Measurements from ENCODE around the gene FSIP2. TPM values are rescaled to one million over a fixed set of nuclear protein-coding genes. Genes with fewer than 3 reads are reported as not detected.

Gene FSIP2
- total and polyA plus RNA-seq, 10 of the 15 experiments (the other 5 are each of a cell fraction or from before 2014, with no cell fraction given) = 0.03 to 1.3 (median 0.13) TPM

- no TSS peak for BruUV-seq (replicated peaks)
- intact Hi-C loops (cut with micrococcal nuclease; ENCODE audit: unreplicated experiment) = no loop called here
- H3K4me1 ChIP-seq (ENCODE audit: control insufficient read depth, insufficient read depth, low read length) = no peaks in the 10 kb centered on the region
- no peaks in the 10 kb centered on the region for H3K36me3 ChIP-seq (ENCODE audit: control insufficient read depth in 2 of 2, insufficient read depth in 2 of 2, low read length in 1 of 2)
- 39% methylated on average over 7 of the region's 7 CpGs for WGBS (ENCODE audit: insufficient coverage, insufficient replicate concordance, low lambda C conversion rate, missing lambda C conversion rate)
- no peaks in the 10 kb centered on the region for H3K27me3 ChIP-seq (replicated peaks in 1 of 2; ENCODE audit: control insufficient read depth in 2 of 2, insufficient read depth in 2 of 2, low read length in 1 of 2)
- no peaks in the 10 kb centered on the region for H3K79me2 ChIP-seq (ENCODE audit: control insufficient read depth, insufficient read depth, low read length)
- H3K9me3 ChIP-seq (replicated peaks; ENCODE audit: control insufficient read depth, insufficient read depth, low read length) = no peaks in the 10 kb centered on the region
- no peak overlapping the region for H3K9ac ChIP-seq (ENCODE audit: control insufficient read depth, insufficient read depth, low read length)
- H3K4me2 ChIP-seq (ENCODE audit: control insufficient read depth, insufficient read depth) = no peak overlapping the region
- FAIRE-seq (no peak), ATAC-seq (peak; percentile 45), DNase-seq (ENCODE audit: low read depth, low spot score) (no peak)
- no peaks in the 10 kb centered on the region for H4K20me1 ChIP-seq (ENCODE audit: control insufficient read depth, insufficient read depth)
- no peak overlapping the region for H2AFZ ChIP-seq (ENCODE audit: control insufficient read depth, low read depth, low read length)
- ChIA-PET SMC1A (ENCODE audit: uncharacterized antibody, unreplicated experiment) (no interaction called here), RAD21 (ENCODE audit: unreplicated experiment) (no interaction called here), POLR2A (no interaction called here), CTCF (no interaction called here)
- in situ Hi-C loops (cut with MboI) = no loop called here
- H3K27ac ChIP-seq (ENCODE audit: control insufficient read depth, insufficient read depth) = no peak overlapping the region
- no peak overlapping the region for H3K4me3 ChIP-seq
- TF ChIP-seq SUZ12 (IDR thresholded peaks at IDR 0.05; ENCODE audit: unreplicated experiment) (no peak), EP300 (IDR thresholded peaks at IDR 0.05; ENCODE audit: borderline replicate concordance in 1 of 2, control insufficient read depth in 1 of 2, low read depth in 2 of 2, low read length in 2 of 2) (no peak), STAT3 (IDR thresholded peaks at IDR 0.05; ENCODE audit: low read depth, low read length) (no peak), STAT1 (conservative IDR thresholded peaks at IDR 0.05) (no peak), USF2 (IDR thresholded peaks at IDR 0.05; ENCODE audit: borderline replicate concordance, low read depth, low read length) (no peak), E4F1 (IDR thresholded peaks at IDR 0.05; ENCODE audit: borderline replicate concordance, partially characterized antibody) (no peak), RELB (IDR thresholded peaks at IDR 0.05; ENCODE audit: low read depth) (no peak), CTCF (IDR thresholded peaks at IDR 0.05 in 2 of 3, conservative IDR thresholded peaks at IDR 0.05 in 1 of 3; ENCODE audit: control insufficient read depth in 2 of 3, extremely low read depth in 1 of 3, insufficient read depth in 1 of 3, low read depth in 3 of 3, low read length in 3 of 3) (no peak), TCF3 (IDR thresholded peaks at IDR 0.05; ENCODE audit: borderline replicate concordance, insufficient read depth, low read depth, low read length) (no peak), BCLAF1 (IDR thresholded peaks at IDR 0.05) (no peak), POLR2AphosphoS5 (IDR thresholded peaks at IDR 0.05; ENCODE audit: low read length) (no peak), ZNF274 (IDR thresholded peaks at IDR 0.05; ENCODE audit: insufficient read depth, insufficient read length) (no peak)
Observed at GRCh38 chr2:185875136-185875931, 136.7 kb downstream of the FSIP2 start.
